Dermis blood vessel endothelial cell (primary cell): Measurements from ENCODE around the gene HECTD1. TPM values are rescaled to one million over a fixed set of nuclear protein-coding genes. Genes with fewer than 3 reads are reported as not detected.

Experiments used
- total RNA-seq: library from RNA; depleted of rRNA; stranded (reverse); fragments of >200 nt; gene quantifications from 2 replicates; pipeline ENCODE4 v1.2.3, GENCODE V29; 2014

HECTD1 gene
- total RNA-seq, 1 donor from 2014 or later, result 303 TPM

Other genes starting within 250 kb of the HECTD1 start
- gene AP4S1, start 182.1 kb downstream of the HECTD1 start, total RNA-seq, result 6.8 TPM in 2 replicates
- gene STRN3, start 181.4 kb downstream of the HECTD1 start, total RNA-seq, result 56.4 and 62.3 TPM in 2 replicates
- 40.1 and 43.1 TPM in 2 replicates for gene HEATR5A, start 212.8 kb upstream of the HECTD1 start, total RNA-seq
- 18.3 and 18.4 TPM in 2 replicates for gene DTD2, start 249.7 kb upstream of the HECTD1 start, total RNA-seq